Measurements from ENCODE around the gene LRRC4C.

The LRRC4C gene

DNA sequence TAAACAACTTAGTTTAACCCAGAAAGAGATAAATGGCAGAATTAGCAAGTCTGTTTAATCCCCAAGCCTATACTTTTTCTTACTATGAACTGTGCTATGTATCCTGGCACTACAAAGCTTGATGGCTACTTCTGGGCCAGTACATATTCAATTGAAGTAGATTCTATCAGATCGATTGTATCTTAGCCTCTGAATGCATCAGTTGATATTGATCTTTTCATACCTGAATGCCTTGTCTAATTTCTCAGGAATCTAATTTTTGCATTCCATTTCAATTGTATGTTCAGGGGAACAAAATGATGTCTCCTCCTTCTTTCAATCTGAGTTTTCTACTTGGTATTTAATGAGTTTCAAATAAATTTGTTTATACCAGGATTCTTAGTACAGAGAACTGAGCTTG lies 1137.9 kb downstream of the LRRC4C start:
- in situ Hi-C loops (cut with HindIII; ENCODE audit: low sequenced_read_pairs) = no loop called here

DNA sequence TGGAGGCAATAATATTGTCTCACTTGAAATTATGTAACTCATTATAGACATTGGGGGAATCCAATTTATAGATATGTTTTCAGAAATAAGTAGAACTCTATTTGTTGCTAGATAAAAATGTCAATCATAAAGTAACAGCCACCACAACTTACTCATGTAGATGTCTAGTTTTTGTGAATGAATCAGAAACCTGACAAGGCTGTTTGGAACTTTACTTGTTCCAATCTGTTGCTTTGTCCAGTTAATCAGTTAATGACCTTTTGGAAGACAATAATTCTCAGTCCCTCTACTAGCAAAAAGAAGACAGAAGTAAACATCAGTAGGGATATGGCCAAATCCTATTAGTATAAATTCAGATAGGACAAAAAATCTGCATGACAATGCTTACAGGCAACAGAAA lies 1143.3 kb downstream of the LRRC4C start:
- in situ Hi-C loops (cut with HindIII; ENCODE audit: low sequenced_read_pairs) = no loop called here

DNA sequence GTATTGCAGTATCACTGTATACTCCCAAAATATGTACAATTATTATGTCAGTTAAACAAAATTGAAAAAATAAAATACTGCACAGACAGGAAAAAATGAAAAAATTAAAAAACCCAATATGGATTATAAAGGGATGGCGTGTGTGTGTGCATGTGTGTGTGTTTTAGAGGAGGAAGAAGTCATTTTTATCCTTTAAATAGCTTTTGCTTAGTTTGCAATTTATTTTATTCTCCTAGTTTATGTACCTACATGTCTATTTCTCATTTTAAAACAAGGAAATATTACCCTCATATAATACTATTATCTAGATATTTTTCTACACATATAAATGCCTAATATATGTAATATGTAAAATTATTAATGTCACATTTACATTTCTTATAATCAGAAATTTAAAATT lies 1144.3 kb downstream of the LRRC4C start:
- in situ Hi-C loops (cut with HindIII; ENCODE audit: low sequenced_read_pairs) = no loop called here

DNA sequence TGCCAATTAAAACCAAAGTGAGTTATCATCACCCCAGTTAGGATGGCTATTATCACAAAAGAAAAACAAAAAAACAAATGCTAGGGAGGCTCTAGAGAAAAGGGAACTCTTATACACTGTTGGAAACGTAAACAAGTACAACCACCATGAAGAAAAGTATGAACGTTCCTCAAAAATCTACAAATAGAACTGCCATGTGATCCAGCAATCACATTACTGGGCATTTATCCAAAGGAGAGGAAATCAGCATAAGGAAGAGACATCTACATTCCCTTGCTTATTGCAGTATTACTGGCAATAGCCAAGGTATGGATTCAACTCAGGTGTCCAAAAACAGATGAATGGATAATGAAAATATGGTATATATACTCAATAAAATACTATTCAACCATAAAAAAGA lies 1145.1 kb downstream of the LRRC4C start:
- in situ Hi-C loops (cut with HindIII; ENCODE audit: low sequenced_read_pairs) = no loop called here

DNA sequence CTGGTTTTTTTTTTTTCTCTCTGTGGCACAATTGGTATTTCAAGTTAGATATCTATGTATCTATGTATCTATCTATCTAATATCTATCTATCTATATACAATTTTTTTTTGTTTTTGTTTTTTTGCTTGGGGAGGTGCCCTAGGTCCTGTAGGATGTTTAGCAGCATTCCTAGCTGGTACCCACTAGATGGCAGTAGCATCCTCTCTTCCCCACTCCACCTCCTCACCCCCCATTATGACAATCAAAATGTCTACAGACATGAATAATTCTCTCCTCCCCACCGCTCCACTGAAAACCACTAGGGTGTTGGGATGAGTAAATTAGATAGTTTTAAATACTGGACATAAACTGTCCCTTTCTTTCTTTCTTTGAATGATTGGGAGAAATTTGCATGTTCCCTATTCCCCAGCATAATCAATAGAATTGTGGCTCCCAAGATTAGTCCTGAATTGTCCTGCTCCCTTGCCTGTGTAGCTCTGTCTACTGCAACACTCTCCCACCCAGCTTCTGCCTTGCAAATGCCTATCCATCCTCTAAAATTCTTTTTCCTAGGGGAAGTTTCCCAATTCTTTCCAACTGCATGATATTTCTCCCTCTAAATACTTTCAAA lies 1152.4 kb downstream of the LRRC4C start:
- in situ Hi-C loops (cut with HindIII; ENCODE audit: low sequenced_read_pairs) = no loop called here

DNA sequence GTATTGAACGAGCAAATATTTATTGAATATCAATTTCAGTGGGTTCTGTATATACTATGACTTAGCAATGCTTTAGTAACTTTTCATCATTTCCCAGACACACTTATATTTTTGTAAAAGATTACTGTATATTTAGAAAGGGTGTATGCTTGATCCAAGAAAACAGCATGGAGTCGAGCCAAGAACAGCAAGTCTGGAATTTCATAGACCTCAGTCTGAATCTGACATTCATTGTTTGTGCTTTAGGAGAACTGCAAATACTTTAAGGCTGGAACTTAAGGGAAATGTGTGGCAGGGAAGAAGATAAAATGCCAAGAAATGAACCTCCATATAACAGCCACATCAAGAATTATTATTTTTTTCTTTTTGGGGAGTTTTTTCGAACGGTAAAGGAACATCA lies 1156.8 kb downstream of the LRRC4C start:
- in situ Hi-C loops (cut with HindIII; ENCODE audit: low sequenced_read_pairs) = no loop called here

DNA sequence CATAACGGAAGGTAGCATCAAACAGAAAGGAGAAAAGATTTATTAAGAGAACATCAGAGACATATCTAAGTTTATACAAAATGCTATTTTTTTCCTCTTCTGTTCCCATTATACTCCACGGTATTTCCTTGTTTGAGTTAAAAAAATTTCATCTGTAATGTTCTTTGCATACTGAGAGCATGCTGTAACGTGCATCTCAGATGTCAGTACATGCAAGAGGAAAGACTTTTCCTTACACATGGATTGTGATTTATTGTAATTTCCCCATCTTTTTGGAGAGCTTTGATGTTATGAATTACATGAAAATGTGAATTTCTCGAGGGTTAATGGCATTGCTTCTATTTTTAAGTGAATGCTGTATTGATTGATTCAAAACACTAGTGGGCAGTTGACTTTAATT lies 1164.0 kb downstream of the LRRC4C start:
- in situ Hi-C loops (cut with HindIII; ENCODE audit: low sequenced_read_pairs) = no loop called here

DNA sequence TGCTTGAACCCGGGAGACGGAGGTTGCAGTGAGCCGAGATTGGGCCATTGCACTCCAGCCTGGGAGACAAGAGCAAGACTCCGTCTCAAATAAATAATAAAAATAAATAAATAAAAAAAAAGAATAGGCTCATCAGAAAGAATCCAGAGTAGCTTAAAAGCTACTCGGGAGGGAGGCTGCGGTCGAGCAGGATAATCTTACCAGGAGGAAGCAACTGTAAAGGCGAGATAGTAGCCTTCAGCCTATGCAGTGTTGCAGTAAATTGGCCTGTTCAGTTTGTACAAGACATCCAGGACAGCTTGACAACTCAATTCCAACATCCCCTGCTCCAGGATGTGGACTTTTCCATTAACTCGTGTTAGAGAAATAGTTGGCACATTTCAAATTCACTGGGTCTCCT lies 1164.7 kb downstream of the LRRC4C start:
- in situ Hi-C loops (cut with HindIII; ENCODE audit: low sequenced_read_pairs) = no loop called here

DNA sequence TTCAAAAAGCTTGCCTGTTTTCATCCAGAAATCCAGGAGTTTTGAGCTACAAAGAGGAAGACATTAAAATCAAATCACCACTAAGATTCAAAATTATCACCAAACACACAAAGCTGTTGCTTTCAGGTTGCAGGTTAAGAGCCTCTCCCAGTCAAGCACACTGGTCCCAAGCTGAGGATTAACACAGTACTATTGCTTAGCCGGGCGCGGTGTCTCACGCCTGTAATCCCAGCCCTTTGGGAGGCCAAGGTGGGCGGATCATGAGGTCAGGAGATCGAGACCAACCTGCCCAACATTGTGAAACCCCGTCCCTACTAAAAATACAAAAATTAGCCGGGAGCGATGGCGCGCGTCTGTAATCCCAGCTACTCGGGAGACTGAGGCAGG lies 1165.1 kb downstream of the LRRC4C start:
- in situ Hi-C loops (cut with HindIII; ENCODE audit: low sequenced_read_pairs) = no loop called here

DNA sequence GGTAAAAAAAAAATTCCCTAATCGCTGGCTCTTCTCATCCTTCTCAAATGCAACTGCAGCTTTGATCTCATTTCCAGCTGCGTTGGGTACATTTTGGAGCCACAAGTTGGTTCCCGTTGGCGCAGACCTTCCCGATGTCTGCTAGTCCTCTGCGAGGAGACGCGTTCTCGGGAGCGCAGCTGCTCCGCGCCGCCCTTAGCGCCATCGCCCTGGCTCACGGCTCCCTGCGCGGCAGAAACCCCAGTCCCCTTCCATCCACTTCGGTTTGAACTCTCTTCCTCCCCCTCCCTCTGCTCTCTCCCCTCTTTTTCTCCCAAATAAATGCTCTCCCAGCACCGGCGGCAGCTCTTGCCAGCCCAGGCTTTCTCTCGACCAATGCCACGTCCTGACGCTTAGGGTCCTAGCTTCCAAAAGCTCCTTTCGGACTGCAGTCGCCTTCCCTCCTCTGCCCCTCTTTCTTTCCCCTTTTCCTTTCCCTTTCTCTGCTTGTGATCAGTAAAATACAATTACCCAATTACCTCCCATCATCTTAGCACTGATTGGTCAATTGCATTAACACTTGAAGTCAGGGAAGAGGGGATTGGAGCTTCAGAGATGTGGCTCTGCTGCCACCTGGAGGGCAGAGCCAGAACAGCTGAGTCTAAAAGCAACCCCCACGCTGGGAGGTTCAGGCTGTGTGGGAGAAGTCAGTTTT lies 1165.7 kb downstream of the LRRC4C start:
- in situ Hi-C loops (cut with HindIII; ENCODE audit: low sequenced_read_pairs) = no loop called here

DNA sequence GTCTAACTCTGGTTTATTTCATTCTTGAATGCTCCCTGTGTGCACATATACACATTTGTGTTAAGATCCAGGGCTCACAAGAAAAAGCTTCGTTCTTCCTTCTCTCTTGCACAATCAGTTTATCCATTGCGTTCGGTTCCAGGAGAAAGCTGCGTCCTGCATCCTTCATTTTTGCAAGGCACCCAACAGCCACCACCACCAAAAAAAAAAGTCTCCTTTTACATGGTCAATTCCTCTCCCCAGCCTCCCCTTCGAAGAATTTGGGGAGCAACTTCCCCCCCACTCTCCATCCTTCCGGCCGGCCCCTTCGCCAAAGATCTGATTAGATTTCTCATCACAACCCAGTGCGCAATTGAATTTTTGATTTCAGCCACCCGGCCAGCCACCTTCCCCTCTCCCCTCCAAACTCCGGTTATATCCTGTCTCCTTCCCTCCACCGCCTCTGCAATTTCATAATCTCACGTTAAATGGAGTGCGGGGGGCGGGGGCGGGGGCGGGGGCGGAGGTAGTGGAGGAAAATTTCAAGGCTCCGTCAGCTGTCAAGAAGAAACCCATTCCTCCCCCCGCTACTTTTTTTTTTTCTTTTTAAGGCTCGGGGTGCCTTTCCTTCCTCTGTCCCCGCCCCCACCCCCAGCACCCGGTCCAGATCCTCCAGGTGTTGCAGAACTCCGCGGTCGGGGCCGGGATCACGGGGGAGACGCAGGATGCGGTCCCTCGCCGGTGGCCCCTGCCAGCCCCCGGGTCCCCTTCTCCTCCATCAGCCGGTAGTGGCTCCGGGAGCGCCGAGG lies 1166.5 kb downstream of the LRRC4C start:
- in situ Hi-C loops (cut with HindIII; ENCODE audit: low sequenced_read_pairs) = no loop called here

DNA sequence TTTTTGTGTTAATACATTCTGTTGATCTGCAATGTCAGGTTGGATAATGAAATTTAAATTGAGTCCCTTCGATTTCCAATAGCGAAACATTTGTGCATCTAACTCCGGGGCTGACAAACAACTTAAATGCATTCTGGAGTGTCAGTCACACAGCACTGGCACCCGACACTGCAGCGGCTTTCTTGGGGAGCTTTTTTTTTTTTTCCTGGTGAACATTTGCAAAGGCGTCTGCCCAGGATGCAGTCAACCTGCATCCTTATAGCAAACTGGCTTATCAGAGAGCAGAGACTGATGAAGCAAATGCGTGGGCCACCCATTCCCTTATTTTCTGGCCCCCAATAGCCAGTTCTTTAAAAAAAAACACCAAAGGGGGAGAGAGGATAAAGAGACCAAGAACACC lies 1167.7 kb downstream of the LRRC4C start:
- in situ Hi-C loops (cut with HindIII; ENCODE audit: low sequenced_read_pairs) = no loop called here

DNA sequence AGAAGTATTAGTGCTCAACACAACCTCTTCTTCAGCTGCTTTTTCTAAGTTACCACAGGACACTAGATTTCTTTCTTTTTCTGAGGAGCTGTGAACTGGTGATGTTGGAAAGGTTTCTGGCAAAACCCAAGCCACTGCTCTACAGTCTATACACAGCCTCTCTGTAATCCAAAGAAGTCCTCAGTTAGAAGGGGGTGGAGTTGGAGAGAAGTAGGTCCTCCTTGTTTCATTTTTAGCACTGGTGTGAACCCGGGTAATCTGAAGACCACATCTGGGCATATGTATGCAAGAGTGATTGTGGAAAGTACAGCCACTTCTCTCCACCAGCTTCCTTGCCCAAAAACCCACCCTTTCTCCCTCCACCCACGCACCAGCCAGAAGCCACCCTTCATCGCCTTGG lies 1168.1 kb downstream of the LRRC4C start:
- in situ Hi-C loops (cut with HindIII; ENCODE audit: low sequenced_read_pairs) = no loop called here

DNA sequence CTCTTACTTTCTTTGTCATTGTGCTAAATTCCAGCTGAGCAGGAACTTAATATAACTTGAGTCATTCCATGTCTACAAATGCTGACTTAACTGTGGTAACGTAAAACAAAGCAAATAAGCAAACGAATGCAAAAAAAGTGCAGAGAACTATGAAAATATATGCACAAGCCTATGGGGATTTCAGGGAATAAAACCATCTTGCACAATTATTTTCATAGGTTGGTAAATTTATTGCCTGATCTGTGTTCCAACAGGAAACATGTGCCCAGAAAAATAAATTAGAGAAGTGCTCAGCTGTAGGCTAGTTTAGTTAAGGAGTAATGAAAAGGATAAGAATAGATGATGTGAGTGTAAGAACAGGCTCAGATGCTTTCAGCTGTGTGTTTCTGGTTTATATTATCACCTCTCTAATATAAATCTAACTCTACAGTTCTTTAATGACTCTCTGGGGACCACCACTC lies 1169.3 kb downstream of the LRRC4C start:
- in situ Hi-C loops (cut with HindIII; ENCODE audit: low sequenced_read_pairs) = no loop called here

DNA sequence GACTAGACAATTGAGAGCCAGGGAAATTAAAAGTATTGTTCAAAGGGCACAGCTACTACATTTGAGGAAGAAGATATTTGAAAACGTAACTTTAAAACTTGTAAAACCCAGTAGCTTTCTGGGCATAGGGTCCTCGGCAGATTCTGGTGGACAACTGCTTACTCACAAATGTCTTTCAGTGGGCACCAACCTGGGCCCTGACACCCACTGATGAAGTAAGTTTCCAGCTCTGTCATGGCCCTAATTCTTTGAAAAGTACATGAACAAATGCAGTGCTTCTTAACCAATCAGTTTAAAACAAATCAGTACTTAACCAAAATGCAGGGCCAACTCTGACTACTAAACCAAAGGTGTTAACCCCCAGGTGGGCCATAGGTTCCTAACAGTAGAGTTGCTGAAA lies 1170.1 kb downstream of the LRRC4C start:
- in situ Hi-C loops (cut with HindIII; ENCODE audit: low sequenced_read_pairs) = no loop called here

DNA sequence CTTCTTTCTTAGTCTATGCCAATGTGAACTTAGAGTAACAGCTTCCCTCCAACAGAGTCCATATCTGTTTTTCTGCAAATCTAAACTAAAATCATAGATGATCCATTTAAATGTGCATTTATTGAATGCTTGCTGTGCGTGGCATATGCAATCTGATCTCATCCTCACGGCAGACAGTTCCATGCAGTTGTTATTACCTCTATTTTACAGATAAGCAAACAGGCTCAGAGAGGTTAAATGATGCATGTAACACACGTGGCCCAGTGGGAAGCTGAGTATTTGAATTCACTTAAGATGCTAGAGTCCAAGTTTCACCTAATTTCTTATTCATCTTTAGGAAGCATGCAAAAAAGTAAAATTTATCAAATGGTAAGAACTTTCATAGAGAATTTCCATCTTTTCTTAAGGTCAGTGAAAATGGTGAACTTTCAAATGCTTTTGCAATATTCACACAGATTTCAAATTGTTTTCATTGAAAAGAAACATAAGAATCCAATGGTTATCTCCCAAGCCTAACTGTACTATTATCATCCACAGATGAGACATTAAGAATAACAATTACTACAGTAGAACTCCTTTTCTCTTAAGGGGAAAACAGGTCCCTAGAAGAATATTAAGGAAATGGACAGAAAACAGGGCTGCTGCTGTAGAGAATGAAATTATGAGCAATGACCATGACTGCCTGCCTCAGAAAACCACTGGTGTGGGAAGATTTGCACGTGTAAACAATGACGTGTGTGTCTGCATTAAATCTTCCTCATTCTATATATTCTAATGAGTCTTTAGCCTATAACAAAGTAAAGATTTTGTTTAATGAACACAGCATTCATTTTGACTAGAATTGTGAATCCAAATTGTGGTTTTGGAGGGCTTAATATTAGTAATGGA lies 1171.3 kb downstream of the LRRC4C start:
- in situ Hi-C loops (cut with HindIII; ENCODE audit: low sequenced_read_pairs) = no loop called here

DNA sequence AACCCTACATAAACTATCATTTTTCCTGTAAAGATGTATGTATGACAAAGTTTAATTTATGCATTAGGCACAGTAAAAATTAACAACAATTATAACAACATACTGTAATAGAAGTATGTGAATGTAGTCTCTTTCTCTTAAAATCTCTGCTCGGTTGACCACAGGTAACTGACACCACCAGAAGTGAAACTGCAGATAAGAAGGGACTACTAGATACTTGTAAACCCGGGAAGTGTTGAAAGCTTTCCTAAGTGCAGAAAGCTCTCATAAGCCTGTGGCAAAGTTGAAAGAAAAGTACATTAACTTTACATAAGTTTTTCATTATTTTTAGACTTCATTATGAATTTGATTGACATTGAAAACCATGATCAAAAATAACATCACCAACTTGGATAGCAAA lies 1173.3 kb downstream of the LRRC4C start:
- in situ Hi-C loops (cut with HindIII; ENCODE audit: low sequenced_read_pairs) = no loop called here

DNA sequence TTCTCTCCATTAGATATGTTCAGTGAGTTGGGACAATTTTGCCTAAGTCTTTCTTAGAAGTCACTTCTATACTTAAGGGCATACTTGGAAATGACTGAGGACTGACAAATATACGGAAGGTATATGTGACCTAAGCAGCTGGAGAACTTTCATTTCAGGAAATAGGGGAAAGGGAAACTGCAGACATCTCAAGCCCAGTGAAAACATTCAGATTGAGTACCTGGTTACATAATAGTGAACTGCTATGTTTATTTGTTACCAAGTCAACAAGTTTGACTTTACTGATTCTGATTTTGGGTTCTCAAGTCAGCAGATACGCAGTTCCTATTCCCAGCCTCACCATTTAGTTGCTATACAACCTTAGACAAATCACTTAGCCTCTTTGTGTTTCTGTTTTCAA lies 1173.9 kb downstream of the LRRC4C start:
- in situ Hi-C loops (cut with HindIII; ENCODE audit: low sequenced_read_pairs) = no loop called here

DNA sequence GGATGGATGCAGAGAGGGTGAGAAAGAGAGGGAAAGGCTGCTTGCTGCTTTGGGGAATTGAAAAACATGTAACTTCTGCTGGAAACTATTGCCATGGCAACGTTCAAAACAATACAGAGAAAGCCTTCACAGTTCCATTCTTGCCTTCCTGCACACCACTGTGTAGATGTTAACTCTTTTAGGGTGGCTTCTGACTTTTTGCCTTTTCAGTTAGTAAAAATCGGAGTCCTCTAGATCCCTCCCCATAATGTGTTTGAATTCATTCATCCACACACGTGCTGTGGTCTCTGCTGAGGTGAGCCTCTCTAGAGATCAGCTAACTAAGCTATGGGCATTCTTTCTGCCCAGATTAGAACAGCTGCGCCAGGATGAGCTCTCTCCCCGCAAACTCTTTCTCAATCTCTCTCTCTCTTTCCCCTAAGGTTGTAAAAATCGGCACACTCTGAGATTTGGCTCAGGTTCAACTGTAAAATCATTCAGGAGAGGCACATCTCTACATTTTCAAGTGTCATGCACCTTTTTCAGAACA lies 1178.3 kb downstream of the LRRC4C start:
- in situ Hi-C loops (cut with HindIII; ENCODE audit: low sequenced_read_pairs) = no loop called here

DNA sequence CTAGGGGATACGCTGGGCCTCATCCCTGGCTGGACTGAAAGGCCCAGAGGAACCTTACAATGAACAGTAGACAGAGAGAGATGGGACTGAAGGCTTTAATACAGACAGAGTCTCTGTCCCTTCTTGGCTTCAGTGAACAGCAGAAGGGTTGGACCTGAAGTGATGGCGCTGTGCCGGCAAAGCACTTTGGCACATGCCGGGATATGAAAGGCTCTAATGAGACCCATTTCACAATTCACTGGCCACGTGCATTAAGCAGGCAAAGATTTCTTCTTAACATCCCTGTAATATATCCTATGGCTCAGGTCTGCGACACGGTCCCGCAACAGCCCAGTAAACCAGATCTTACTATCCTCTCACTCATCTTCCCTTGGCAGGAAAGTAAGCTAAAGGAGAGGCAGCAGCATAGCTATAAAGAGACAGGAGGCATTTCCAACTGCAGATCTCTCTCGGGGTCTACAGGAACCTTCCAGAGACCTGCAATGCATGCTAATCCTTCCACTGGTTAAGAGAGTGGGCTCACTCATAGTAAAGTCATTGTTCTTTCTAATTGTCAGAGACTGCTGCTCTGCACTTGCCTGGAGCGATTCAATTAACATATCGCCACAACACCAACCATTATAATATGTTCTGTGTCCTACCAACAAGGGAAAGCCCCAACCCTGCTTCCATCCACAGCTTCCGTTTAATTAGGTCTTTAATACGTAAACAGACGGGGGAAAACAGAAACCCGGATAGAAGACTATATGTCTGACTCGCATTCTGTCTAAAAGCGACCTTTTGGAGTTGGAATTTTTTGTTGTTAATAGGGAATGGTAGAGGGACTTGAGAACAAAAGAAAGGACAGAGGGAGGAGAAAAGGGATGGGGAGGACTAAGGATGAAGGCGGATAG lies 1179.0 kb downstream of the LRRC4C start:
- in situ Hi-C loops (cut with HindIII; ENCODE audit: low sequenced_read_pairs) = no loop called here
